WERI-Rb-1 (cell line): ENCODE results near the gene CD6.

Experiments
- DNase-seq: peaks from one replicate; pipeline ENCODE4 v3.0.0-alpha.2; 2020
- H3K27ac ChIP-seq: fragments of 250-450 bp; sonication (Bioruptor Pico); 2 replicates; pipeline ENCODE4 v1.5.1; 2020; ENCODE audit warnings: mild to moderate bottlenecking, moderate library complexity
- H3K27me3 ChIP-seq: fragments of 250-450 bp; sonication (Bioruptor Pico); 2 replicates; pipeline ENCODE4 v1.5.1; 2021; ENCODE audit warnings: mild to moderate bottlenecking, low read depth, moderate library complexity; ENCODE audit not compliant: insufficient read depth, severe bottlenecking
- H3K36me3 ChIP-seq: fragments of 250-450 bp; sonication (Bioruptor Pico); 2 replicates; pipeline ENCODE4 v1.5.1; 2020; ENCODE audit warnings: mild to moderate bottlenecking, moderate library complexity
- H3K4me3 ChIP-seq: 2 replicates; pipeline ENCODE4 v1.5.1; 2011; ENCODE audit warnings: low read depth, mild to moderate bottlenecking, control low read depth, low read length
- H3K9me3 ChIP-seq: fragments of 250-450 bp; sonication (Bioruptor Pico); 2 replicates; pipeline ENCODE4 v1.5.1; 2021; ENCODE audit warnings: mild to moderate bottlenecking, moderate library complexity; ENCODE audit not compliant: severe bottlenecking
- TF ChIP-seq, protein P1 (sequence below): IDR thresholded peaks from 2 replicates; pipeline ENCODE4 v1.5.1; 2011; ENCODE audit warnings: low read depth, mild to moderate bottlenecking, control low read depth, inconsistent platforms, low read length

Gene CD6

DNA sequence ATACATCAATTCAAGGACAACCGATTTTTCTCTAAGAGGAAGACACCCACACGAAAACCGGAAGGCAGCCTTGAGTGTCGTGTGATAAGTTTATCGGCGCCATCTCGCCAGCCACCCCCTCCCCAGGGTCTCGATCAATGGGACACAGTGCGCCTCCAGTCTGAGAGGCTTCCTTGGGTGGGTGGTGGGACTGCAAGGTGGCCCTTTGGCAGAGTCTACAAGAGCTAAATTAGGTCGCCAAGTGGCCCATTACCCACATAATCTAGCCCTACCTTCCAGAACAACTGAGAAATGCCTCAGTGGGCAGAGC is 64.0 kb downstream of the CD6 start:
- Histone ChIP-seq H3K9me3 (no peaks in the 10 kb centered on the region), H3K27me3 (no peaks in the 10 kb centered on the region), H3K4me3 (no peak overlapping the region), H3K36me3 (no peaks in the 10 kb centered on the region), H3K27ac (no peak overlapping the region)
- DNase-seq = no peak
- TF ChIP-seq, protein P1, sequence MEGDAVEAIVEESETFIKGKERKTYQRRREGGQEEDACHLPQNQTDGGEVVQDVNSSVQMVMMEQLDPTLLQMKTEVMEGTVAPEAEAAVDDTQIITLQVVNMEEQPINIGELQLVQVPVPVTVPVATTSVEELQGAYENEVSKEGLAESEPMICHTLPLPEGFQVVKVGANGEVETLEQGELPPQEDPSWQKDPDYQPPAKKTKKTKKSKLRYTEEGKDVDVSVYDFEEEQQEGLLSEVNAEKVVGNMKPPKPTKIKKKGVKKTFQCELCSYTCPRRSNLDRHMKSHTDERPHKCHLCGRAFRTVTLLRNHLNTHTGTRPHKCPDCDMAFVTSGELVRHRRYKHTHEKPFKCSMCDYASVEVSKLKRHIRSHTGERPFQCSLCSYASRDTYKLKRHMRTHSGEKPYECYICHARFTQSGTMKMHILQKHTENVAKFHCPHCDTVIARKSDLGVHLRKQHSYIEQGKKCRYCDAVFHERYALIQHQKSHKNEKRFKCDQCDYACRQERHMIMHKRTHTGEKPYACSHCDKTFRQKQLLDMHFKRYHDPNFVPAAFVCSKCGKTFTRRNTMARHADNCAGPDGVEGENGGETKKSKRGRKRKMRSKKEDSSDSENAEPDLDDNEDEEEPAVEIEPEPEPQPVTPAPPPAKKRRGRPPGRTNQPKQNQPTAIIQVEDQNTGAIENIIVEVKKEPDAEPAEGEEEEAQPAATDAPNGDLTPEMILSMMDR = no peak

DNA sequence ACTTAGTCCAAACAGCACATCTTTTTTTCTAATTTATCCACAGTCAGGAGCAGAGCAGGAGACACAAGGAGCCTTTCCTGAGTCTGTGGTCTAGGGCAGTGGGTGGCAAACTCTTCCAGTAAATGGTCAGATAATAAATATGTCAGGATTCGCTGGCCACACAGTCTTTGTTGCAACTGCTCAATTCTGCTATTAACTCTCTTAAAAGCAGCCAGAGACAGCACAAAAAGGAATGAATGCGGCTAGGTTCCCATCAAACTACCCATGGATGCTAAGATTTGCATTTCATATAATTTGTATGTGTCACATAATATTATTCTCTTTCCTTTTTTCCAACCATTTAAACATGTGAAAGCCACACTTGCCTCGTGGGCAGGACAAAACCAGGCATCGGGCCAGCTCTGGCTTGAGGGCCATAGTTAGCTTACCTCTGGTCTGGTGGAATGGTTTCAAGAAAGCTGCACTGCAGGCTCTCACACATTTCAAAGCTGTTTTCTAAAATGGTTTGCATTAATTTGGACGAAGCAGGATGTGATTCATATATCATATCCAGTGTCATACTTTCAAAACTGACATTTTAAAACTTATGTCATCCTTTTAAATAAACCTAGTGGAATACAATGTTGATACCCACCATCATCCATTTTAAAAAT is 66.1 kb downstream of the CD6 start:
- no peak overlapping the region for H3K27ac ChIP-seq
- DNase-seq = no peak
- TF ChIP-seq, protein P1 = no peak
- no peaks in the 10 kb centered on the region for H3K9me3 ChIP-seq
- H3K27me3 ChIP-seq = no peaks in the 10 kb centered on the region
- H3K36me3 ChIP-seq = no peaks in the 10 kb centered on the region
- no peak overlapping the region for H3K4me3 ChIP-seq

DNA sequence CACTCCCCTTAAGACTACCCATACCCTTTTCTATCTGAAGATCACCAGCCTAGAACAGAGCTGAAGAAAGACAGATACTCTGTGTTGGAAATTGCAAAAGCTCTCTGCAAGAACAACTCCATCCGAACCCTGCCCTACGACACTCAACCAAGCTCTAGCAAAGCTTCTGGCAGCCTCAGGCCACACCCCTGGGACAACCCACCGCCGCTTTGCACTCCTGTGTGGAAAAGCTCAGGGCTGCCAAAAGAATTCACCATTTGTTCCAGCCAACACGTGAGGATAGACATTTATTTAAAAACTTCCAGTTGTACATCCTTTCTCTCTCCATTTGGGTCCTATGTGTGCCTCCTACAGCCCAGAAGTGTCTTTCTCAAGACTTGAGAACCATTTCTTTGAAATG is 68.4 kb downstream of the CD6 start:
- TF ChIP-seq, protein P1 = no peak
- H3K36me3 ChIP-seq = no peaks in the 10 kb centered on the region
- no peak overlapping the region for H3K4me3 ChIP-seq
- H3K27me3 ChIP-seq = no peaks in the 10 kb centered on the region
- no peaks in the 10 kb centered on the region for H3K9me3 ChIP-seq
- DNase-seq = no peak
- H3K27ac ChIP-seq = no peak overlapping the region

DNA sequence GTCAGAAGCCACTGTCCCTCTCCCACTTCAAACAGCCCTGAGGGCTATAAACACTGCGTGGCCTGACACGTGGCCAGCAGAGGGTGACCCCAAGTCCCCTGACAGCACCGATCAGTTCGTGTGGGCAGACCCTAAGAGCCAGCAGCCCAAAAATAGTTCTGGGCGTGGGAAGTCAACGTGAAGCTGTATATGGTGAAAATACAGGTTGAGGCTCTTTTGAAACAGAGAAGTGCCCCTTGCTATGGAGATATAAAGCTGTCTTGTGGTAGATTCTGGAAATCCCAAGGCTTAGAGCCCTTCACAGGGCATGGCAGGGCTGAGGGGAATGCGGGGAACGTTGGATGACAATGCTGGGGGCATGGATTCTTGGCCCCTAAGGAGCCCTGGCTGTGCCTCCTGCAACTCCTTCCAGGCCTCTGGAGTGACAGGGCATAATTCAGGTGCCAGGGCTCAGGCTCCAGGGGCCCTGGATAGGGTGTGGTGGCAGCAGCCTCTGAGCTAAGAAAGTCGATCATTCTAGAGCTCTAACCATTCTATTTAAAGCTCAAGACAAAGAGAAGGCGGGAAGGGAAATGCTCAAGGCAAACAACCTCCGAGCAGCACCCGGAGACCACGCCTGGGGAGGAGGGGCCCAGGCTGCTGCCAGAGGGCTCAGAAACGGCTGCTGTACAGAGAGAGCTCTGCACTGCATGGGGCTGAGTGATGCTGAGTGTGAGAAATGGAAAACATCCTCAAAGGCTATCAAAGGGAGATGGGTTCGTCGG is 70.5 kb downstream of the CD6 start:
- Histone ChIP-seq H3K9me3 (no peaks in the 10 kb centered on the region), H3K27me3 (no peaks in the 10 kb centered on the region), H3K36me3 (no peaks in the 10 kb centered on the region), H3K27ac (no peak overlapping the region), H3K4me3 (no peak overlapping the region)
- TF ChIP-seq, protein P1 = no peak
- no peak for DNase-seq

DNA sequence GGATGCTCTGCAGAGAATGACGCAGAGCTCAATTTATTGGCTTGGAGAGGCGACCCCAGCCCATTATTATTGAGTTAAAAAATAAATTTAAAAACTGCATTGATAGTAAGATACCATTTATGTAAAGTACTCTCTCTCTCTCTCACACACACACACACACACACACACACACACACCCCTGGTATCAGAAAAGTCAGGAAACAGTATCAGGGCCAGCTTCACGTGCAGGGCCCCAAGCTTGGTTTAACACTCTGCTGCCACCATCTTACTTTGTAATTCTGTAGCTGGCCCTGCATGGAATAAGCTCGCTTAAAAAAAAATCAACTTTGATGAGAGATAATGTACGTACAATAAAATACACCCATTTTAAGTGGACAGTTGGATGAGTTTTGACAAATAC is 71.1 kb downstream of the CD6 start:
- DNase-seq = no peak
- no peak overlapping the region for H3K27ac ChIP-seq
- H3K36me3 ChIP-seq = no peaks in the 10 kb centered on the region
- TF ChIP-seq, protein P1 = no peak
- H3K4me3 ChIP-seq = no peak overlapping the region
- H3K9me3 ChIP-seq = no peaks in the 10 kb centered on the region
- no peaks in the 10 kb centered on the region for H3K27me3 ChIP-seq
